T-helper 2 cell (primary cell): ENCODE data around the gene MICALL1.
"Not testable (repeated sequence)": the region's sequence is repeated elsewhere in the genome, so short reads cannot be mapped to it uniquely, and the experiment has no call there.

Experiments used
- DNase-seq, 5 experiments: peaks; one replicate each; pipeline versions ENCODE4 v3.0.0 to v3.0.0-alpha.2; 2012 to 2022

Gene MICALL1

GRCh38 chr22:37930270-37930951 lies 24.3 kb downstream of the MICALL1 start:
- peak in 1 of 5 experiments; percentile 28 for DNase-seq

GRCh38 chr22:37930952-37931440 lies 24.9 kb downstream of the MICALL1 start:
- DNase-seq = no peak

GRCh38 chr22:37931893-37932389 lies 25.8 kb downstream of the MICALL1 start:
- no peak for DNase-seq

- no peak for DNase-seq
These were observed 26.3 kb downstream of the MICALL1 start for GRCh38 chr22:37932401-37932800.

- no peak for DNase-seq
These were observed 26.9 kb downstream of the MICALL1 start for GRCh38 chr22:37932821-37933578.

GRCh38 chr22:37933711-37934376 lies 27.7 kb downstream of the MICALL1 start:
- DNase-seq = peak; percentile 57 to 83 (median 69)

- no peak for DNase-seq
These were observed 34.7 kb downstream of the MICALL1 start for GRCh38 chr22:37940698-37941376.

- no peak for DNase-seq
These were observed 36.0 kb downstream of the MICALL1 start for GRCh38 chr22:37942133-37942532.

GRCh38 chr22:37943136-37943824 lies 37.2 kb downstream of the MICALL1 start:
- DNase-seq = no peak

GRCh38 chr22:37943825-37944198 lies 37.7 kb downstream of the MICALL1 start:
- no peak for DNase-seq

- DNase-seq = not testable (repeated sequence)
These were observed 38.3 kb downstream of the MICALL1 start for GRCh38 chr22:37944423-37944822.

GRCh38 chr22:37947142-37947795 lies 41.2 kb downstream of the MICALL1 start:
- DNase-seq = not testable (repeated sequence)

GRCh38 chr22:37951305-37951704 lies 45.2 kb downstream of the MICALL1 start:
- no peak for DNase-seq

- not testable (repeated sequence) for DNase-seq
These were observed 46.5 kb downstream of the MICALL1 start for GRCh38 chr22:37952629-37953028.

- DNase-seq = no peak
These were observed 47.0 kb downstream of the MICALL1 start for GRCh38 chr22:37953062-37953436.

GRCh38 chr22:37953437-37954179 lies 47.5 kb downstream of the MICALL1 start, which contains the start of the genes C22orf23 and POLR2F:
Gene C22orf23, minus strand, starts transcription at chr22:37953601. Its CDS starts 452 bp downstream, at chr22:37953149.
Gene POLR2F, plus strand, starts transcription at chr22:37953699. Its CDS starts 89 bp downstream, at chr22:37953788.
- peak; percentile 91 to 96 (median 95) for DNase-seq

- no peak for DNase-seq
These were observed 48.6 kb downstream of the MICALL1 start for GRCh38 chr22:37954686-37955085.

GRCh38 chr22:37955825-37956397 lies 49.8 kb downstream of the MICALL1 start:
- not testable (repeated sequence) for DNase-seq

GRCh38 chr22:37957232-37957631 lies 51.1 kb downstream of the MICALL1 start:
- DNase-seq = no peak

GRCh38 chr22:37959231-37959825 lies 53.2 kb downstream of the MICALL1 start:
- no peak for DNase-seq
